ENCODE measurements around the gene LYPD8.

DNA sequence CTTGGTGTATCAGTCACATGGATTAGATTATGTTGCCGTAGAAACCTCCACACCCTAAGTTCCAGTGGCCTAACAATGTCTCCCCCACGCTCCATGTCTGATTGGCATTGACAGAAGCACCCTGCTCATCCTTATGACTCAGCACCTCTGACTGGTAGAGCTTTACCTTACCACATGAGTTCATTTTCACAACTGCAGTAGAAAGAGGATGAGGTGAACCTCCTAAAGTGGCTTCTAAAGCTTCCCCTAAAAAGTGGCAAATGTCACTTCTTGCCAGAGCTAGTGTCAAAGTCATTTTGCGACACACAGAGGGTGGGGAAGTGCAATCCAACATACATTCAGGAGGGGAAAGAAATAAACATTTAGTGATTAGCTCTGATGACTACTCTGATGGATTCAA is 30.6 kb upstream of the LYPD8 start:
- no peak for TF ChIP-seq CTCF (IDR thresholded peaks at IDR 0.05)
- no peak for TF ChIP-seq POLR2A (IDR thresholded peaks at IDR 0.05)
- TF ChIP-seq POLR2AphosphoS5 (IDR thresholded peaks at IDR 0.05): no peak
- no peak for TF ChIP-seq EP300 (IDR thresholded peaks at IDR 0.05; ENCODE audit: low read depth)

Data from transverse colon (tissue), 4 donors.